Measurements from ENCODE around the gene ADSS1. TPM values are rescaled to one million over a fixed set of nuclear protein-coding genes. Genes with fewer than 3 reads are reported as not detected.

Gene ADSS1
- total RNA-seq, 1 donor from 2014 or later = 89.8 TPM

GRCh38 chr14:104796687-104797081 is 72.7 kb downstream of the ADSS1 start:
- no peaks in the 10 kb centered on the region for H3K27me3 ChIP-seq (ENCODE audit: control insufficient read depth in 3 of 3, insufficient read depth in 3 of 3, low read length in 3 of 3)
- H3K9me3 ChIP-seq (ENCODE audit: control insufficient read depth in 3 of 3, low read length in 3 of 3) = no peaks in the 10 kb centered on the region
- no peak overlapping the region for H3K4me3 ChIP-seq (ENCODE audit: low read length in 3 of 3)
- peaks cover 49 to 74% (median 68%) of the 10 kb centered on the region in 3 donors for H3K4me1 ChIP-seq (ENCODE audit: control insufficient read depth in 3 of 3, insufficient read depth in 3 of 3, low read length in 3 of 3)
- H3K36me3 ChIP-seq (ENCODE audit: control insufficient read depth in 3 of 3, insufficient read depth in 3 of 3, low read length in 3 of 3) = peaks cover 0 to 6% (median 2%) of the 10 kb centered on the region in 3 donors
- H3K27ac ChIP-seq (ENCODE audit: low read depth, low read length) = no peak overlapping the region
- H3K9ac ChIP-seq (ENCODE audit: low read depth in 1 of 3, low read length in 3 of 3) = peak overlapping the region in 2 of 3 donors; percentile 73 to 85

Small RNA genes within 50 kb of the gene (small RNA-seq; reads per million reads assigned to genes)
- not detected for gene MIR4710

Other genes starting within 250 kb of the ADSS1 start
- 3.7 TPM for gene C14orf180, start 144.5 kb upstream of the ADSS1 start, total RNA-seq
- gene TMEM179, start 119.5 kb upstream of the ADSS1 start, total RNA-seq = 1.0 TPM
- 14.6 TPM for gene INF2, start 34.6 kb upstream of the ADSS1 start, total RNA-seq
- gene SIVA1, start 28.9 kb downstream of the ADSS1 start, total RNA-seq = 51.7 TPM
- gene AKT1, start 71.5 kb downstream of the ADSS1 start, total RNA-seq = 151 TPM
- 3.7 TPM for gene ZBTB42, start 76.9 kb downstream of the ADSS1 start, total RNA-seq
- gene CEP170B, start 141.0 kb downstream of the ADSS1 start, total RNA-seq = 1.6 TPM
- gene PLD4, start 200.7 kb downstream of the ADSS1 start, total RNA-seq = 7.8 TPM